Natural killer cell (primary cell): ENCODE data around the gene DCDC2C. TPM values are rescaled to one million over a fixed set of nuclear protein-coding genes. Genes with fewer than 3 reads are reported as not detected.

Source experiments
- ATAC-seq, 3 donors: fragments of 150-1000 bp in 2 of 3; fragments of 200-7000 bp in 1 of 3; cut with Tn5 transposase; 1 replicate in 1 of 3; 2 replicates in 2 of 3; pipeline ENCODE4 v1.10.0; 2021; ENCODE audit warnings: mild to moderate bottlenecking in 2 of 3, moderate library complexity in 2 of 3
- DNase-seq, 2 donors: peaks; one replicate each; pipeline versions ENCODE4 v3.0.0 to v3.0.0-alpha.2; 2013 to 2021; ENCODE audit warnings: mixed read lengths in 1 of 2
- H3K27ac ChIP-seq: one replicate; pipeline ENCODE4 v1.5.1; 2013; ENCODE audit warnings: mild to moderate bottlenecking, low read length
- H3K27me3 ChIP-seq: one replicate; pipeline ENCODE4 v1.6.1; 2013; ENCODE audit warnings: low read length; ENCODE audit not compliant: control insufficient read depth, insufficient read depth
- H3K36me3 ChIP-seq: one replicate; pipeline ENCODE4 v1.6.1; 2013; ENCODE audit warnings: low read length; ENCODE audit not compliant: control insufficient read depth, insufficient read depth
- H3K4me1 ChIP-seq: one replicate; pipeline ENCODE4 v1.6.1; 2013; ENCODE audit warnings: low read length; ENCODE audit not compliant: control insufficient read depth, insufficient read depth
- H3K4me3 ChIP-seq: one replicate; pipeline ENCODE4 v1.5.1; 2013; ENCODE audit warnings: low read length
- H3K9me3 ChIP-seq: one replicate; pipeline ENCODE4 v1.6.1; 2013; ENCODE audit warnings: low read length; ENCODE audit not compliant: control insufficient read depth, insufficient read depth
- H3K27ac Mint-ChIP-seq, 2 donors: one replicate each; pipeline ENCODE4 v1.8.0; 2022; ENCODE audit warnings: mild to moderate bottlenecking in 2 of 2, mixed read lengths in 2 of 2, moderate library complexity in 1 of 2
- H3K27me3 Mint-ChIP-seq, 2 donors: one replicate each; pipeline ENCODE4 v1.8.0; 2022; ENCODE audit warnings: low read depth in 2 of 2, mixed read lengths in 2 of 2
- H3K36me3 Mint-ChIP-seq: one replicate; pipeline ENCODE4 v1.8.0; 2022; ENCODE audit warnings: mixed read lengths
- H3K4me1 Mint-ChIP-seq, 2 donors: one replicate each; pipeline ENCODE4 v1.8.0; 2022; ENCODE audit warnings: mixed read lengths in 2 of 2
- H3K4me3 Mint-ChIP-seq: one replicate; pipeline ENCODE4 v1.8.0; 2022; ENCODE audit warnings: mild to moderate bottlenecking, moderate library complexity, mixed read lengths
- H3K9me3 Mint-ChIP-seq, 2 donors: one replicate each; pipeline ENCODE4 v1.8.0; 2022; ENCODE audit warnings: mixed read lengths in 2 of 2
- CTCF ChIP-seq: fragments of 200-600 bp; IDR thresholded peaks from one replicate; pipeline ENCODE4 v1.8.0; 2022; ENCODE audit warnings: antibody characterized with exemption
- WGBS: methylation state at CpG from one replicate; pipeline ENCODE4 v1.1.7; 2013; ENCODE audit warnings: missing lambda C conversion rate; ENCODE audit not compliant: insufficient coverage; 5-methylcytosine and 5-hydroxymethylcytosine counted together
- intact Hi-C: fragments of 100-400 bp; cut with micrococcal nuclease; formaldehyde crosslinking; loops from one replicate; pipeline ENCODE4 v1.14.2; 2022
- total RNA-seq, 4 donors: library from RNA; stranded (reverse); fragments of 120-200 nt in 1 of 4; gene quantifications; one replicate each; pipeline versions ENCODE4 v1.2.3 to v1.2.4, GENCODE V29; 2013 to 2022

Gene DCDC2C
- total RNA-seq, 3 donors from 2014 or later (not counting 1 experiment from before 2014, with no cell fraction given), result not detected

GRCh38 chr2:3873899-3874298 lies 170.5 kb downstream of the DCDC2C start:
- Histone ChIP-seq H3K4me3 (no peak overlapping the region), H3K36me3 (no peaks in the 10 kb centered on the region), H3K4me1 (no peaks in the 10 kb centered on the region), H3K9me3 (no peaks in the 10 kb centered on the region), H3K27ac (no peak overlapping the region), H3K27me3 (no peaks in the 10 kb centered on the region)
- Mint-ChIP-seq H3K9me3 (peaks cover 0 to 2% of the 10 kb centered on the region in 2 donors), H3K27ac (no peak overlapping the region), H3K27me3 (peaks cover 0 to 4% of the 10 kb centered on the region in 2 donors), H3K4me3 (no peak overlapping the region), H3K36me3 (no peaks in the 10 kb centered on the region), H3K4me1 (no peaks in the 10 kb centered on the region)
- ATAC-seq (no peak), DNase-seq (no peak)
- intact Hi-C loops, result no loop called here
- WGBS, result 80% methylated on average over 1 of the region's 2 CpGs
- no peak for TF ChIP-seq CTCF

- Histone ChIP-seq H3K27me3 (no peaks in the 10 kb centered on the region), H3K4me1 (no peaks in the 10 kb centered on the region), H3K27ac (no peak overlapping the region), H3K9me3 (no peaks in the 10 kb centered on the region), H3K4me3 (no peak overlapping the region), H3K36me3 (no peaks in the 10 kb centered on the region)
- H3K4me3 Mint-ChIP-seq, result no peak overlapping the region
- DNase-seq, result no peak
- TF ChIP-seq CTCF, result no peak
- peaks cover 0 to 2% of the 10 kb centered on the region in 2 donors for H3K9me3 Mint-ChIP-seq
- no peaks in the 10 kb centered on the region for H3K36me3 Mint-ChIP-seq
- WGBS, result 86% methylated on average over 4 of the region's 4 CpGs
- peaks cover 0 to 6% of the 10 kb centered on the region in 2 donors for H3K27me3 Mint-ChIP-seq
- H3K4me1 Mint-ChIP-seq, result no peaks in the 10 kb centered on the region
- no peak overlapping the region for H3K27ac Mint-ChIP-seq
- ATAC-seq, result no peak
- intact Hi-C loops, result no loop called here
Observed at GRCh38 chr2:3876221-3876620, 172.8 kb downstream of the DCDC2C start.

GRCh38 chr2:3876685-3877084 lies 173.3 kb downstream of the DCDC2C start:
- H3K4me3 Mint-ChIP-seq, result no peak overlapping the region
- intact Hi-C loops, result no loop called here
- TF ChIP-seq CTCF, result no peak
- no peaks in the 10 kb centered on the region for H3K9me3 ChIP-seq
- no peaks in the 10 kb centered on the region for H3K4me1 ChIP-seq
- H3K27ac ChIP-seq, result no peak overlapping the region
- no peaks in the 10 kb centered on the region for H3K4me1 Mint-ChIP-seq
- ATAC-seq, result no peak
- H3K4me3 ChIP-seq, result no peak overlapping the region
- H3K27ac Mint-ChIP-seq, result no peak overlapping the region
- no peaks in the 10 kb centered on the region for H3K27me3 ChIP-seq
- H3K9me3 Mint-ChIP-seq, result peaks cover 0 to 2% of the 10 kb centered on the region in 2 donors
- no peaks in the 10 kb centered on the region for H3K36me3 Mint-ChIP-seq
- DNase-seq, result no peak
- no peaks in the 10 kb centered on the region for H3K36me3 ChIP-seq
- 63% methylated on average over 2 of the region's 3 CpGs for WGBS
- peaks cover 0 to 6% of the 10 kb centered on the region in 2 donors for H3K27me3 Mint-ChIP-seq
